NCI-H345 treated with DMSO at 0.1 percent for 48 hours (cell line): ENCODE measurements around the gene NDST1.
"Not testable (repeated sequence)": the region's sequence is repeated elsewhere in the genome, so short reads cannot be mapped to it uniquely, and the experiment has no call there.

Experiments
- DNase-seq: peaks from one replicate; lab custom pipeline; 2025; ENCODE audit not compliant: unreplicated experiment; lab: John Stamatoyannopoulos, UW

The NDST1 gene

GRCh38 chr5:150507474-150508276 lies at the start of gene NDST1:
Gene NDST1, plus strand, starts transcription at chr5:150508131. Its CDS starts 13,124 bp downstream, at chr5:150521255.
- no peak for DNase-seq

GRCh38 chr5:150458802-150459557 lies 49.0 kb upstream of the NDST1 start:
- peak; percentile 29 for DNase-seq

- no peak for DNase-seq
Measured at GRCh38 chr5:150460781-150461180, 47.1 kb upstream of the NDST1 start.

DNA sequence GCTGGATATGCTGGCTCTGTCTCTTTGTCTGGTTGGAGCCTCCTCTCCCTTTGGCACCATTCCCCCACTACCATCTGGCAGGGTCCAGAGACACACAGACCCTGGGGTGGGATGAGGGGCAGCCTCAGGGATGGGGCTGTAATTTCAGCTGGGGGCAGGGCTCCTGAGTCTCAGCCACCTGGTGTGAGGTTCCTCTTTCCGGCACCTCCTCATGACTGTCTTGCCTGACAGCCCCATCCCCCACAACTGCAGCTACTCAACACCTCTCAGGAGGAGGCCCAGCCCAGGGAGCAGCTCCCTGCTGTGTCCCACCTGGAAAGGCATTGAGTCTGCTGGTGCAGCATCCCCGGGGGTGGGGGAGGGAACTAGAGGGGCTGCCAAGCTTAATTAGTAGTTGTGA lies 46.7 kb upstream of the NDST1 start:
- peak; percentile 74 for DNase-seq

DNA sequence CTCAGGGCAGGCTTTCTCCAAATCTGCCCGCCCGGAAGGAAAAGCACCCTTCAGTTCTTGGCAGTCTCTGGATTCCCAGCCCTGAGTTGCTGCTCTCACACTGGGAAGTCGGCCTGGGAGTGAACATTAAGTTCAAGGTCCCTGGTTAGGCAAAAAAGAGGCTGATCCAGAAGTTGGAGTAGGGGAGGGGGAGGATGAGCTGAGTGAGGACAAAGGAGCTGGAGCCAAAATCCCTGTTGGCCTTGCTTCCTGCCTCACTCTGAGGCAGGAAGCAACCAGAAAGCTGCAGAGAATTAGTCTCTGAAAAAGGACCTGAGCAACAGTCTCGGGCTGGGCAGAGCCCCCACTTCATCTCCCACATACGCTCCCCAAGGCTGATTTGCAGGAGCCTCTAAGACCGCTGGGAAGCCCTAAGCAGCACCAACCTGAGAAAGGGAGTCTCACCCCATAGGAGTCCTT lies 43.3 kb upstream of the NDST1 start:
- DNase-seq, result no peak

GRCh38 chr5:150465927-150466326 lies 42.0 kb upstream of the NDST1 start:
- DNase-seq, result no peak

- DNase-seq, result no peak
Measured at GRCh38 chr5:150468206-150468605, 39.7 kb upstream of the NDST1 start.

DNA sequence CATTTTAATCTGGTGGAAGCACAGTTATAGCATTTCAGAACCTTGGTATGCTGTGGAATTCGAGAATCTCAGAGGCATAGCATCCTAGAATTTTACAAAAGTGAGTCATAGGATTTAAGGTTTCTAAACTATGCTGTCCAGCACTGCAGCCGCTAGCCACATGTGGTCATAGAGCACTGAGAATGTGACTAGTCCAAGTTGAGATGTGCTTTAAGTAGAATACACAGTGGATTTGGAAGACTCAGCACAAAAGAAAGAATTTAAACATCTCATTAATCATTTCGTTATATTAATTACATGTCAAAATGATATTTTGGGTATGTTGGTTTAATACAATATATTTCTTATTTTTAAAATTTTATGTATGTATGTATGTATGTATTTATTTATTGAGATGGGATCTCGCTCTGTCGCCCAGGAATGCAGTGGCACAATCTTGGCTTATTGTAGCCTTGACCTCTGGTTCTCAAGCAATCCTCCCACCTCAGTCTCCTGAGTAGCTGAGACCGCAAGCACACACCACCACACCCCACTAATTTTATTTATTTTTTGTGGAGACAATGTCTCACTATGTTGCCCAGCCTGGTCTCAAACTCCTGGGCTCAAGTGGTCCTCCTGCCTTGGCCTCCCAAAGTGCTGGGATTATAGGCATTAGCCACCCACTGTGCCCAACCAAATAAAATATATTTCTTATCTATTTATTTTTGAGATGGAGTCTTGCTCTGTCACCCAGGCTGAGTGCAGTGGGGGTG lies 38.0 kb upstream of the NDST1 start:
- DNase-seq, result no peak

DNA sequence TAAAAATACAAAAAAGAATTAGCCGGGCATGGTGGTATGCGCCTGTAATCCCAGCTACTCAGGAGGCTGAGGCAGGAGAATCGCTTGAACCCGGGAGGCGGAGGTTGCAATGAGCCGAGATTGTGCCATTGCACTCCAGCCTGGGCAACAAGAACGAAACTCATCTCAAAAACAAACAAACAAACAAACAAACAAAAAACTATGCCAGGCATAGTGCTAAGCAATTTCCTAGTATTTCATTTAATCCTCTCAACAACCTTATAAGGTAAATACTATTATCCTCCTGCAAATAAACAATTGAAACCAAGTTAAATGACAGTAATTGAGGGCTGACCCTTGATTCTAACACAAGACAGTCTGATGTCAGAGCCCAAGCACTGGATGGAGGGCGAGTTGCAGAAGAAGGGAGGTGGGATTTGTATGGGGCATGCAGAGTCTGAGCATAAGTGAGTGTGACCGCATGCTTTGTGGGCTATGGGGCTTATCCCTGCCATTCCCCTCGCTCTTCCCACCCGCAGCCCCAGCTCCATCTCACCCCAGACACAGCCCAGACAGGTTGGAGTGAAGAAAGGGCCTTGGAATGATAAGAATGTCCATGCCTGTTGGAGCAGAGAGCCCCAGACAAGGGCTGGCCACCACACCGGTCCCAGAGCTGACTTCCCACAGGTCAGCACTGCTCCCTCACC lies 34.1 kb upstream of the NDST1 start:
- no peak for DNase-seq

DNA sequence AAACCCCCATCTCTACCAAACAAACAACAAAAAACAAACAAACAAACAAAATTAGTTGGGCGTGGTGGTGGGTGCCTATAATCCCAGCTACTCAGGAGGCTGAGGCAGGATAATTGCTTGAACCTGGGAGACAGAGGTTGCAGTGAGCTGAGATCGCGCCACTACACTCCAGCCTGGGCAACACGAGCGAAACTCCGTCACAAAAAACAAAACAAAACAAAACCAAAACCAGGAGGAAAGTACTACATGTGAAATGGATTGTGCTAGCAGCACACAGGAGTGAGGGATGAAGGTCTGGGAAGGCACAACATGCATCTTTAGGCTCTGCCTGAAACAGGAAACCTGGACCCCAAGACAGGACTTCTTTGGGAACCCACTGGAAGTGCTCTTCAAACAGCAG lies 31.4 kb upstream of the NDST1 start:
- not testable (repeated sequence) for DNase-seq

GRCh38 chr5:150479416-150479815 lies 28.5 kb upstream of the NDST1 start:
- DNase-seq, result no peak

- DNase-seq, result no peak
Measured at GRCh38 chr5:150481708-150481965, 26.3 kb upstream of the NDST1 start.

DNA sequence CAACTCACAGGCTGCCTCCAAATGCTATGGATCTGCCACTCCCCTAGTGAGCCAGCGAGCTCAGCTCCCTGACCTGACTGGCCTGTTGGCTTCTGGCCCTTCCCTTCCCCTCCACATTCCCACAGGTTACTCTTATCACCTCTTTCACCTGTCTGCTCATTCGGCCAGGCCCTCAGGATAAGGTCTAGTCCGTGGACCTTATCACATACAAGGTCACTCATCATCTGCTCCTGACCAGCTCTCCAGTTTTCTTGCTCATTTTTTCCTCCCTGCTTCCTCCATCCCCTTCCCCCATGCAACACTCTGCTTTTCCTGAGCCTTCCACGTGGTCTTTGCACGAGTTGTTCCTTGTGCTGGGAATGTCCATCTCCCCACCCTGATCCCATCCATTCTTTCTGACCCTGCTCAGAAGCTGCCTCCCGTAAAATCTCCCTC lies 25.9 kb upstream of the NDST1 start:
- no peak for DNase-seq

GRCh38 chr5:150484964-150485692 lies 22.8 kb upstream of the NDST1 start:
- no peak for DNase-seq

GRCh38 chr5:150485693-150486401 lies 22.1 kb upstream of the NDST1 start:
- DNase-seq, result no peak

GRCh38 chr5:150486402-150487198 lies 21.3 kb upstream of the NDST1 start:
- DNase-seq, result peak; percentile 45

DNA sequence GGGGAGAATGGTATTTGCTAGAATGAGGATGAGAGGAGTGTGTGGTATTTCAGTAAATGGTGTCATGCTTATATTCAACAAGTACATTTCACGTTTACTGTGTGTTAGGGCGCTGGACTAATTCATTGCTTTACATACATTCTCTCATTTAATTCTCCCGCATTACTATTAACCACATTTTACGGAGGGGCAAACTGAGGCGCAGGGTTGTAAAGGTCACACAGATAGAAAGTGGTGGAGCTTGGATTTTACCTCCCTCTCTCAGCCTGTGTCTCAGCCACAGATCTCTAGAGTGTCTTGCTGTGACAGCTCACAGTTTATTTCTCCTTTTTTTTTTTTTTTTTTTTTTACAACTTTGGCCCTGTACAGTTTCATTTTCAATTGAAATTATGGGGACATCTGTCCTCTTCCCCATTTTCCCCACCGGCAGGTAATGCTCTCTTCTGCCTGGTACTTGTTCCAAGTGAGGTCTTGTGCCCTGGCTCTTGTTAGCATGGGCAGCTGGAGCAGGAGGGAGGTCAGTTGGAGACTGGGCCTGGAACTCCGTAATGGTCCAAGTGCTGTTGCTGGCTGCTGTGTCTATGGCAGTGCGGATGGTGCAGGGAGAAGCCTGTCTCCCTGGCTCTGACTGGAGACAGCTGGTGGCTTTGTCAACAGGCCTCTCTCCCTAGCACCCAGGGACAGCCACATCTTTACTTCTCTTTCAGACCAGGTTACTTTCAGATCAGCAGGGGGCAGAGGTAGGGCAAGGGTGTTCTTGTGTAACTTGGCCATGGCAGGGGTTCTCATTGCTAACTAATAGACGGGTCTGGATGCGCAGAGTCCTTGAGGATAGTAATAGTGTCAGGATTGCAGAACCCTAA lies 20.5 kb upstream of the NDST1 start:
- no peak for DNase-seq
